HCEC 1CT (cell line): ENCODE results near the gene RABGAP1L.
"Not testable (repeated sequence)": the region's sequence is repeated elsewhere in the genome, so short reads cannot be mapped to it uniquely, and the experiment has no call there.

Experiments
- DNase-seq: peaks from one replicate; pipeline ENCODE4 v3.0.0-alpha.2; 2017

The RABGAP1L gene

DNA sequence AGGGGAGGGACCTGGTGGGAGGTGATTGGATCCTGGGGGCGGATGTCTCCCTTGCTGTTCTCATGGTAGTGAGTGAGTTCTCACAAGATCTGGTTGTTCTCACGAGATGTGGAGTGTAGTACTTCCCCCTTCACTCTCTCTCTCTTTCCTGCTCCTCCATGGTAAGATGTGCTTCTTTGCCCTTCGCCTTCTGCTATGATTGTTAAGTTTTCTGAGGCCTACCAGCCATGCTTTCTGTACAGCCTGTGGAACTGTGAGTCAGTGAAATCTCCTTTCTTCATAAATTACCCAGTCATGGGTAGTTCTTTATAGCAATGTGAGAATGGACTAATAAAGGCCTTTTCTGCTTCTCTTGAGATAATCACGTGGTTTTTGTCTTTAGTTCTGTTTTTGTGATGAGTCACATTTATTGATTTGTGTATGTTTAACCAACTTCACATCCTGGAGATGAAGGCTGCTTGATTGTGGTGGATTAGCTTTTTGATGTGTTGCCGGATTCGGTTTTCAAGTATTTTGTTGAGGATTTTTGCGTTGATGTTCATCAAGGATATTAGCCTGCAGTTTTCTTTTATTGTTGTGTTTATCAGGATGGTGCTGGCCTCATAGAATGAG is 45.5 kb downstream of the RABGAP1L start:
- DNase-seq: no peak

DNA sequence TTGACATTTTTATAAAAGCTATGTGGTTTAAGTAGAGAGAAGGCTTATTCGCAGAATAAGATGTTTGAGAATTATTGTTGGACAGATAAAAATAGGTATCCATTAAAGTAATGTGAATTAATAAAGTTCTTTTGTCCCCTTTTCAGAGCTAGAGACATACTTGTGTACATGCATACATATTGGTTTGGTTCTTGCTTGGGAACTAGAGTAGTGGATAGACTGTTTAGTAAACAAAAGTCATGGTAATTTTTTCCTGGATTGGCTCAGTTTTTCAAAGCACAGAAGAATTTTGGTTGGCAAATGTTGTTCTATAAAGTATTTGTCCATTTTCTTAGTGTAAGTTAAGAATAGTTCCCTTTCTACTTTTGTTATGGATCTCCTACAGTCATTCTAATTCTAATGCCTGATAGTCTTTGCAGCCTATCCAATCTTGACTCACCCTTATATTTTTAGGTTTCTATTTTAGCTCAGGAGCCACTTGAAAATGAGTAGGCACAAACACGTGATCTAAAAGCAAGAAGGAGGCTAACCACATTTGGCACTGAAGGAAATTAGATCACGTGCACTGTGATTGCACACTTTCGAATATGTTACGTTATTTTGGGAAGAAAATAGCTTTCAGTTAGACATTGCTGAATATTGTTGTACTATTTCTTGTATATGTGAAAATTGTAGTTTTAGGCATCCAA is 47.0 kb downstream of the RABGAP1L start:
- no peak for DNase-seq

DNA sequence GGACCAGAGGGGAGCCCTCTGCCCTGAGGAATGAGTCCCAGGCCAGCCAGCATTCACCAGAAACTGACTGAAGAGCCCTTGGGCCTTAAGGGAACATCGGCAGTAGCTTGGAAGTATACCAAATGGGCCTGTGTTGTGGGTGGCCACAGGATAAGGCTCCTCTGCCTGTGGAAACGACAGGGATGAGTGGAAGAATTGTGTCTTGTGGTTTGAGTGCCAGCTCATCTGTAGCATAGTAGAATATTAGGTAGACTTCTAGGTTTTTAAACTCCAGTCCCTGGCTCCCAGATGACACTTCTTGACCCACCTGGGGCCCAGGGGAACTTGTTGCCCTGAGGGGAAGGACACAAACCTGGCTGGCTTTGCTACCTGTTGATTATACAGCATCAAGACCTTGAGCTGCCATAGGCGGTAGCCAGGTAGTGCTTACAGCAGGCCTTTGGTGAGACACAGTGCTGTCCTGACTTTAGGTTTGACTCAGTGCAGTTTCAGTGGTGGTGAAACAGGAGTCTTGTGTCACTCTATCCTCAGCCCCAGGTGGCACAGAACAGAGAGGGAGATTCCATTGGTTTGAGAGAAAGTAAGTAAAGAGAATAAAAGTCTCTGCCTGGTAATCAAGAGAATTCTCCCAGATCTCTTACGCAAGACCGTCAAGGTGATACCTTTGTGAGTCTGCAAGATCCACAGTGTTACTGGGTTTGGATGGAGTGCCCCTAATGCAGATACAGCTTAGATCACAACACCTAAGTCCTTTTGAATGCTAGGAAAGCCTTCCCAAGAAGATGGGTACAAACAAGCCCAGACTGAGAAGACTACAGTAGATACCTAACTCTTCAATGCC is 50.2 kb downstream of the RABGAP1L start:
- DNase-seq: no peak

DNA sequence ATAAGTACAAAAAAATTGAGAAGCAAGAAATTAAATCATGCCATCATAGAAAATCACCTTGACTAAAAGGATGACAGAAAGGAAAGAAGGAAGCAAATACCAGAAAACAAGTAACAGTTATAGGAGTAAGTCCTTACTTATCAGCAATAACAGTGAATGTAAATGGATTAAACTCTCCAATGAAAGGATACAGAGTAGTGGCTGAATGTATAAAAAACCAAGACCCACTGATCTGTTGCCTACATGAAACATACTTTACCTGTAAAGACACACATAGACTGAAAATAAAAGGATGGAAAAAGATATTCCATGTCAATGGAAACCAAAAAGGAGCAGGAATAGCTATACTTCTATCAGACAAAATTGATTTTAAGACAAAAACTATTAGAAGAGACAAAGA is 52.2 kb downstream of the RABGAP1L start:
- DNase-seq: no peak

DNA sequence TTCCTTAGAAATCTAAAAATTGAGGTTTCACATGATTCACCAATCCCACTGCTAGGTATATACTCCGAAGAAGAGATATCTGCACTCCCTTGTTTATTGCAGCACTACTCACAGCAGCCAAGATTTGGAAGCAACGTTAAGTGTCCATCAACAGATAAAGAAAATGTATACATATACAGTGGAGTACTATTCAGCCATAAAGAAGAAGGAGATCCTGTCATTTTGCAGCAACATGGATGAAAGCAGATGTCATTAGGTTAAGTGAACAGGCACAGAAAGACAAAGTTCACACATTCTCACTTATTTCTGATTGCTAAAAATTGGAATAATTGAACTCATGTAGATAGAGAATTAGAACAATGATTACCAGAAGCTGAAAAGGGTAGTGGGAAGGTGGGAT is 56.4 kb downstream of the RABGAP1L start:
- no peak for DNase-seq

DNA sequence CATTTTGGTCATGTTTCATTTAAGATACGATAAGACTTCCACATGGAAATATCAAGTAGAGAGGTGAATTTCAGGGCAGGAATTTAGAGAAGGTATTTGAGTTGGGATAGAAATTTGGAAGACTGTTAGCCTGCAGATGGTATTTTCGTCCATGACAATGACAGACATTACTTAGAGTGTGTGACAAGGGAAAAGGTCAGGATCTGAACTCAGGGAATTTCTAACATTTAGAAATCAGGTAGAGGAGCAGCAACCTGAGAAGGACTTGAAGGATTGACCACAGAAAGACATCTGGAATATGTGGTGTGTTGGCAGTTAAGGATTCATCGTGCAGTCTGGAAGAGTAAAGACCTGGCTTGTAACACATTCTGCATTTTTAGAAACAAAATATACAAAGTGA is 57.9 kb downstream of the RABGAP1L start:
- no peak for DNase-seq

DNA sequence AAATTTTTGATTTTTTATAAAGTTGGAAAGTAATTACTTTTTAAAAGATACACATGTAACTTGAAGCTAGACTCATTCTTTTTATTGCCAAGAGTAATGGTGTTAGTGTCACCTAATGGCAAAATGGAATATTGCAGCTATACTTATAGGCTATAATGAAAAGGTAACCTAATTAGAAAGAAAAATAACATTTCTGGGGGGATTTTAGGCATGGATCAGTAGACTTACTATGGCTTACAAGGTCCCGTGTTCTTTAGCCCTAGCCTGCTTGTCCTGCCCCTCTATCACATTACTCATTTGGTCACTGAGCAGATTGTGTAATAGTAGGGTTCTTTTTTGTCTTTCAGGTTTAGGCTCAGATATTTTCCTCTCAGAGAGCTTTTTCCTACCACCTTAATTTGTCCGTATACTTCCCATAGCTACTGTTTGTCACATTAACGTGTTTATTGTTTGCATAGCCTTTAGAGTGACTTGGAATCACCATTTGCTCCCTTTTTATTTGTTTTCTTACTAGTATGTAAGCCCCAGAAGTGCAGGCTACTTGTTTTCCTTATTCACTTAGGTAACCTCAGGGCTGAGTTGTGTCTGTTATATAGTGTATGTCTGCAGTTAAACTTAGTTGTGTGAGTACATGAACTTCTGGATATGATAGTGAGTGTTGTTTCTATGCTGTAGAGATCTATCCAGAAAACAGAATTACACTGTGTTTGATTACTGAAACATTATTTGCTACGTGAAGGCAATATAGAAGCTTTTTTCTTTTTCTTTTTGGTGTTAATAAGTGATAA is 58.7 kb downstream of the RABGAP1L start:
- peak; percentile 45 for DNase-seq

DNA sequence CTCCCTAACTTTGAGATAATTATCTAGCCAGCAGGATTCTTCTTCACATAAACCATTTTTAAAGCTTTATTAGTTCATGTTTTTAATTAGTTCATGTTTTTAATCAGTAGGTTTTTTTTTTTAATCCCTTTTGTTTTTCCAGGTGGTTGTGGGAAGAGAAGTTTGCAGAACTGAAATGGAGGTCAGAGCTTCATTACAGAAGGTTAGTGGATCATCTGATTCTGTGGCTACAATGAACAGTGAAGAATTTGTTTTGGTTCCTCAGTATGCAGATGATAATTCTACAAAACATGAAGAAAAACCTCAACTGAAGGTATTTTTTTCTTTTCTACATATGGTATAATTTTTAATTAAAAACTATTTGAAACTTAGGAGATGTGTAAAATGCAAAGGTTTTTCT is 59.7 kb downstream of the RABGAP1L start:
- no peak for DNase-seq

DNA sequence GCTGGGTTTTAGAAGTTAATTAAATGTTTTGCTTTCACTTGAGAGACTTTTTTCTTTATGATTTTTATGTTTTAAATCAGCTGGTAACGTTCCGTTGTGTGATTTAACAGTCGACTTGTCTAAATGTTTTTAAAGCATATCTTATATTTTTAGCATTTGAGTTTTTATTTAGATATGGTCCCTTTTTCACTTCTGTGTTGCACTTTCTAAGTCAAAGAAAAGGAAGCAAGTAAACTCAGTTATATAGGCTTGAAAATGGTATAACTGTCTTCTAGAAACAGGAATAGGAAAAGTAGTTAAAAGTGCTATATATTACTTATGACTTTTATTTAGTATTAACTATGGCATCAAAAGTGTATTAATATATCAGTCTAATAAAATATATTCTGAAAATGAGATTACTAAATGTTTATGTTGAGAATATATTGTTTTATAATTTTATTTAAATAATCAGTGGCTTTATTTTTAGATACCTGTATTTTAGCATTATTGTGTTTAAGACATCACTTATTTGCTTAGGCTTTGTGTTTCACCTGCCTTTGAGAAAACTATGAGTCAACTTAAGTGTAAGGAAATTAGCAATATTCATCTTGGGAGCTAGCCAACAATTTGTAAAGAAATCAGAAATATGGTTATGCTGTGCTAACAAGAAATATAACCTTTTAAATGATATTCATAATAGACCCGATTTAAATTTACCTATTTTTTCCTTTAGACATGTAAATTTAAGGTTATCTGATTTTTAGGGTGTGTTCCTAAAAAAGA is 60.5 kb downstream of the RABGAP1L start:
- DNase-seq: no peak

DNA sequence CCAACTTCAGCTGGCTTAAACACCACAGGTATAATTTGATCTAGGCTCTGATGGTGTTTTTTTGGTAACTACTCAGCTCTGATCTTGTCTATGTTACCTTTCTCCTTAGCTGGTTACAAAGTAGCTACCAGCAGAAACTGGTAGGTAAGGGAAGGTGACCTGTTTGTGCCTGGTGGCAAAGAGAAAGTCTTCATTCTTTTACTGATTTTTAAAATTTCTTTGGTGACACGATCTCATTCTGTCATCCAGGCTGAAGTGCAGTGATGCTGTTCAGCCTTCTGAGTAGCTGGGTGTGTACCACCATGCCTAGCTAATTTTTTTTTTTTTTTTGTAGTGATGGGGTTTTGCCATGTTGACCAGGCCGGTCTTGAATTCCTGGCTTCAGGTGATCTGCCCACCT is 62.4 kb downstream of the RABGAP1L start:
- DNase-seq: no peak

DNA sequence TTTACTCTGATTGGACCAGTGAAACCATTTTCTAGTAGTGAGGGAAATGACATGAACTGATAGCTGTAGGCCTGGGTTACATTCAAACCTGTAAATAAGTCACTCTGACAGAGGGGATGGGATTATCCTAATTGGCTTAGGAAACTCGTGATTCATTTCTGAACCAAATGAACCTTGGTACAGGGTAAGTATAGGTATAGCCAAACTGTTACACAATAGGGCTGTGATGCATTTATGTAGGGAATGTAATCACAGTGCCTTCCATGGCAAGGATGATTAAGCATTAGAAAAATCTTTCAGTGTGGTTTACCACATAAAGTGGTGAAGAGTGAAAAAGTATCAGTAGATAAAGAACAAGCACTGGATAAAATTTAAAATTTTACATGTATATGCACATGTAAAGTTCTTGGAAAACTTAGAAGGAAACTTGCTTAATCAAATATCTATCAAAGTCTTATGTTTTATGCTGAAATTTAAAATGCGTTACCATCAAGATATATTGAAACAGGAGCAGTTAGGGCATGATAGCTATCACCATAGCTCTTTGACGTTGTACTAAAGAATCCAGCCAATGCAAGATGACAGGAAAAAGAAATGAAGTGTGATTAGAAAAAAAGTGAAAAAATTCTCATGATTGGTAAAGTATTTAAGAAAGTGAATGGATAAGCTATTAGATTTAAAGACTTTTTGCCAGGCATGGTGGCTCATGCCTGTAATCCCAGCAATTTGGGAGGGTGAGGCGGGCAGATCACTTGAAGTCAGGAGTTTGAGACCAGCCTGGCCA is 63.0 kb downstream of the RABGAP1L start:
- peak; percentile 83 for DNase-seq

DNA sequence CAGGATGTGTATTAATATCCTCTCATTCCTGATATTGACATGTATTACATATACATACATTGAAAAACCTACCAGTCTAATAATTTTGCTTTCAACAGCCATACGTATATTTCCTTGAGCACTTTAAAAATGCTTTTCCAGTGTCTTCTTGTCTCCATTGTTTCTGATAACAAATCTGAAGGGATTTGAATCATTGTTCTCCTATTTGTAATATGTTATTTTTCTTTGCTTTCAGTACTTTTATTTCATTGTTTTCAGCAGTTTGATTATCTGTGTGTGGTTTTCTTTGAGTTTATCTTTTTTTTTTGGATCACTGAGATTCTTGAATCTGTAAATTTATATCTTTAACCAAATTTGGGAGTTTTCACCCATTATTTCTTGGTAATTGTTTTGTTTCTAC is 65.3 kb downstream of the RABGAP1L start:
- no peak for DNase-seq

DNA sequence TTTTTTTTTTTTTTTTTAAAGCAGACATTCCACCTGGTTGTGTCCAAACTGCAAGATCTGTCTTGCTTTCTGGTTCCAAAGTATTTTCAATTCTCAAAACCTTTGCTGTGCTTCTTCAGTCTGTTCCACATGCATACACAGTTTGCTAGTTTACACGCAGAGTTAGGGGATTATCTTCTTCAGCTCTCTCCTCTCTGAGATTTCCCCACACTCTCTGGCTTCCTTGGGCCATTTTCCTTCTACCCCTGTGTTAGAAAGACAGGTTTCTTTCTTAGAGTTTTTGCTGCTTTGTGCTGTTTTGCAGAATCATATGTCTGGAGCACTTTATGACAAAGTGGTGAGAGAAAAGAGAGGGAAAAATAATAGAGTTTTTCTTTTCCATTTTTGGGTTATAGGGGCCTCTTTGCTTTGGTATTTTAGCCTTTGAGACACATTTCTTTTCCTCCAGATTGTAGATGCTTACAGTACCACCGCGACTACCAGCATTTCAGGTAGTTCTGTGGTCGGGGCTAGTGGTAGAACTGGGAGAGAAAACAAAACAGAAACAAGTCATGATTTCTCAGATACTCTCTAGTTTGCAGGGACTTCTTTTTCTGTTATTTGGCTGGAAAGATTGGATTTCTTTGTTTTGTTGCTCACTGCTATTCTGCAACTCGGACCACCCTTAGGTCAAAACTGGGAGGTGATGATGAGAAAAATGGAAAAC is 66.3 kb downstream of the RABGAP1L start:
- DNase-seq: no peak

DNA sequence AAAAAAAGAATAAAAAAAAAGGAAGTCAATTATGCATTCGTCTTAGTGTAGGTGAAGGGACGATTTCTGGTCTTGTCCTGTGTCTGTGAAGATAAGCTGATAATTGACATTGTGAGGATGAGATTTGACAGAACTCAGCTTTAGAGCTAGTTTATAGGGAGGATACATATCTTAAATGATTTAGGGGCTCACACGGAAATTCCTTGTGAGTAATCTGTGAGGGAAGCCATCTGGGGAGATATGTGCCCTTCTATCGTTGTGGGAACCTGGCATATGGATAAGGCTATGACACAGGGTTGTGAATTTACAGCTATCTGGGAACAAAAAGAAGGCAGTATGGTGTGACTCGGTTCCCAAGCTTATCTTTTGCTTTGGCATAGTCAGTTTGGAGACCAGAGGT is 71.1 kb downstream of the RABGAP1L start:
- DNase-seq: no peak

DNA sequence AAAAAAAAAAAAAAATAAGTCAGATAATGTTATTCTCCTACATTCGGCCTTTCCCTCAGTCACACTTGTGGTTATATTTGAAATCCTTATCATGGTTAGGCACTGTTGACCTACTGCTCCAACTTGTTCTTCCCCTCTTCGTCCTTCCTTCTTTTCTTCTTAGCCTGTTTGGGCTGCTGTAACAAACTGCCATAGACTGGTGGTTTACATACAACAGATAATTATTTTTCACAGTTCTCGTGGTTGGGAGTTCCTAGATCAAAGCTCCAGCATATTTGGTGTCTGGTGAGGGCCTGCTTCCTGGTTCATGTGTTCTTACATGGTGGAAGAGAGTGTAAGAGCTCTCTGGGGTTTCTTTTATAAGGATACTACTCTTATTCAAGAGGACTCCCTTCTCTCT is 73.4 kb downstream of the RABGAP1L start:
- DNase-seq: no peak

DNA sequence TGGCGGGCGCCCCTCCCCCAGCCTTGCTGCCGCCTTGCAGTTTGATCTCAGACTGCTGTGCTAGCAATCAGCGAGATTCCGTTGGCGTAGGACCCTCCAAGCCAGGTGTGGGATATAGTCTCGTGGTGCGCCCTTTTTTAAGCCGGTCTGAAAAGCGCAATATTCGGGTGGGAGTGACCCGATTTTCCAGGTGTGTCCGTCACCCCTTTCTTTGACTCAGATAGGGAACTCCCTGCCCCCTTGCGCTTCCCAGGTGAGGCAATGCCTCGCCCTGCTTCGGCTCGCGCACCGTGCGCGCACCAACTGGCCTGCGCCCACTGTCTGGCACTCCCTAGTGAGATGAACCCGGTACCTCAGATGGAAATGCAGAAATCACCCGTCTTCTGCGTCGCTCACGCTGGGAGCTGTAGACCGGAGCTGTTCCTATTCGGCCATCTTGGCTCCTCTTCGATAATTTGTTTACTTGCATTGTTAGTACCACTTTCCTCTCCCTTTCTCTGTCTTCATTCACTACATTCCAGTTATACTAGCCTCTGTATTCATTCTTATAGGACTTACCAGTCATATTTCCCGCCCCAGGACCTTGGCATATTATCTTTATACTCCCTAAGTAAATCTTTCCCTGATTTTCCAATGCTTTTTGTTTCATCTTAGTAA is 79.7 kb downstream of the RABGAP1L start:
- not testable (repeated sequence) for DNase-seq

DNA sequence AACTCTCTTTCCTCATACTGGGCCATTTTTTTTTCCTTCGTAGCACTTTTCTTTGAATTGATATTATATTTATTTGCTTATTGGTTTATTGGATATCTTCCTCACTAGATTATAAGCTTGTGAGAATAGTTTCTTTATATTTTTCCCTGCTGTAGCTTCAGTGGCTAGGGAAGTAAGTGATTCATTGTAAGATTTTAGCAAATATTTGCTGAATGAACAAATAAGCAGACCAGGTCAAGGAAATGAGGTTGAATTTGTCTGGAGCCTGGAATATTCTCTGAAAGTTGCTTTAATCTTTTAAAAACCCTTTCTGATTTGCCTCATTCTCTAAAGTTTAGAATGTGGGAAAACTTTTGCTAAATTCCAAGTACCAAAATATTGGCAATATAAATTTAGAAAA is 80.2 kb downstream of the RABGAP1L start:
- no peak for DNase-seq

DNA sequence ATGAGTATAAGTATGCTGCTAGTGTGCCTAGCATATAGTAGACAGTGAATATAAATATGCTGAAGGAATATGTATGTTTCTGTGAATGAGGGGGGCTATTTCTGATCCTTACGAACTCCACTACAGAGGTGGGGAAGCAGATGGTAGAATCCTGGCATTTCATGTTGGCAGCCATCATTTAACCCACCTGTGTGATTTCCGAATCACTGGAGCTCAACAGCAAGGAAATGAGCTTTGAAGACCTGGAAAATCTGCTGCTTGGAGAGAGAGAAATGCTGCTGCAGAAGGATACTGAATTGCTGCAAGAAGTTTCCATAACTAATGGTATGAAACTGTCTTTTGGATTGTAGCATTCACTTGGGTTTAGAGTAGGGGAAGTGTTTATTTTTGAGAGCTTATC is 83.5 kb downstream of the RABGAP1L start:
- no peak for DNase-seq

DNA sequence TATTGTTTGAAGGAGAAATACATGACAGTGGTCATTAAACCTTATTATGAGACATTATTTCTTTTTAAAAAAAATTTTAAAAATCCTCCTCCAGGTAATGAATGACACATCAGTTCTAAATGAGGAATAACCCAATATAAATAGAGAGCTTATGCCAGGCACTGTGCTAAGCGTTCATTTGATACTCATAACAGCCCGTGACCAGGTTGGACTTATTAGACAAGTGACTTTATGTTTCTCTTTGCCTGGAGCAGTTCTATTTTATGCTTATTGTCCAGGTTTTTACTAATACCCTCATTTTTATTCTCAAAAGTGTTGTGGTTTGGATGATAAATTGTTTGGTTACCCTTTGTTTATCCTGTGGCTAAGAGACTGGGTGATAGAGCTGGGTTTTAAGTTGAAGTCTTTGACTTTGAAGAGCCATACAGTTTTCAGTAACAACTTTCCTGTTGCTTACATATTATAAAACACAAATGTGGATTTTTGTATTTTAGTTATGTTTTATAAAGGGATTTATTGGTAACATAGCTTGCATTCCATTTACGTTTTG is 84.2 kb downstream of the RABGAP1L start:
- DNase-seq: no peak

DNA sequence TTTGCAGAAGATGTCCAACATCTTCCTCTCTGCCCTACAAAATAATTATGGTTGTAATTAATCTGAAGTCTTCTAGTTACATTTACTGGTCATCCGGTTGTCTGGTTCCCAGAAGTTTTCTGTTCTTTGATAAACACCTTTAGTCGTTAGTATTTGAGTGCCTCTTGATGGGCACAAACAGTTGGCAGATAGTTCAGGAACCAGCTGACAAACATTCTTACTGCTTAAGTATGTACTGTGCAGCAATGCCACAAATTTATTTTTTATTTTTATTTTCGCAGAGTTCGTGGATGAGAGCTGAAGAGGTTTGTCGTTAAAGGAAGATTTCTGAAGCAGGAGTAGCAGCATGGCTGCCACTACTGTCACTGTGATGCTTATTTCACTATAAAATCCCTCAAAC is 84.7 kb downstream of the RABGAP1L start:
- no peak for DNase-seq
